Neural cell (in vitro differentiated cells): ENCODE measurements around the gene LNP1. TPM values are rescaled to one million over a fixed set of nuclear protein-coding genes. Genes with fewer than 3 reads are reported as not detected.

Source experiments
- H2AFZ ChIP-seq: fragments of 200-600, 300-800 bp; sonication (generic), shearing (Covaris generic); 2 replicates; pipeline ENCODE4 v1.6.0; 2014; ENCODE audit warnings: low read depth, mild to moderate bottlenecking, antibody characterized with exemption, low read length, moderate library complexity
- H3F3A ChIP-seq: fragments of 200-600 bp; shearing (Covaris generic); 2 replicates; pipeline ENCODE4 v1.6.1; 2016; ENCODE audit warnings: mild to moderate bottlenecking, moderate library complexity, mixed read lengths, antibody characterized with exemption, low read length; ENCODE audit not compliant: insufficient read depth, poor library complexity, severe bottlenecking
- H3K27ac ChIP-seq: fragments of 200-600, 300-800 bp; sonication (generic), shearing (Covaris generic); 2 replicates; pipeline ENCODE4 v1.5.1; 2014; ENCODE audit warnings: mild to moderate bottlenecking, low read length, moderate library complexity
- H3K27me3 ChIP-seq: fragments of 300-800, 200-600 bp; sonication (generic), shearing (Covaris generic); 2 replicates; pipeline ENCODE4 v1.6.0; 2014; ENCODE audit warnings: mild to moderate bottlenecking, low read depth, low read length, moderate library complexity; ENCODE audit not compliant: insufficient read depth
- H3K36me3 ChIP-seq: fragments of 300-800, 200-600 bp; sonication (generic), shearing (Covaris generic); 2 replicates; pipeline ENCODE4 v1.5.1; 2014; ENCODE audit warnings: mild to moderate bottlenecking, antibody characterized with exemption, low read length, moderate library complexity; ENCODE audit not compliant: insufficient read depth
- H3K4me2 ChIP-seq: fragments of 300-800, 200-600 bp; sonication (generic), shearing (Covaris generic); 2 replicates; pipeline ENCODE4 v1.6.0; 2014; ENCODE audit warnings: mild to moderate bottlenecking, low read length
- H3K4me3 ChIP-seq: fragments of 300-800, 200-600 bp; sonication (generic), shearing (Covaris generic); 2 replicates; pipeline ENCODE4 v1.5.1; 2014; ENCODE audit warnings: mild to moderate bottlenecking, low read length, moderate library complexity
- H3K79me2 ChIP-seq: fragments of 200-600 bp; shearing (Covaris generic); replicated peaks from 2 replicates; pipeline ENCODE4 v1.6.0; 2014; ENCODE audit warnings: mild to moderate bottlenecking, low read length, moderate library complexity; ENCODE audit not compliant: insufficient read depth
- H3K9ac ChIP-seq: fragments of 300-800, 200-600 bp; sonication (generic), shearing (Covaris generic); 2 replicates; pipeline ENCODE4 v1.6.1; 2016; ENCODE audit warnings: mild to moderate bottlenecking, low read length, mixed read lengths
- H3K9me2 ChIP-seq: fragments of 200-600 bp; shearing (Covaris generic); 2 replicates; pipeline ENCODE4 v1.6.1; 2016; ENCODE audit warnings: mild to moderate bottlenecking, low read length, mixed read lengths; ENCODE audit not compliant: insufficient read depth
- H3K9me3 ChIP-seq: fragments of 200-600, 300-800 bp; sonication (generic), shearing (Covaris generic); 2 replicates; pipeline ENCODE4 v1.6.1; 2016; ENCODE audit warnings: mild to moderate bottlenecking, mixed run types, low read length, moderate library complexity, mixed read lengths
- H4K20me1 ChIP-seq: fragments of 200-600 bp; shearing (Covaris generic); 2 replicates; pipeline ENCODE4 v1.6.1; 2016; ENCODE audit warnings: mild to moderate bottlenecking, mixed run types; ENCODE audit not compliant: insufficient read depth
- CTCF ChIP-seq: fragments of 450-650 bp; IDR thresholded peaks from 2 replicates; pipeline ENCODE4 v1.5.1; 2014; ENCODE audit warnings: antibody characterized with exemption, mild to moderate bottlenecking, moderate library complexity; ENCODE audit not compliant: poor library complexity, severe bottlenecking
- EP300 ChIP-seq: fragments of 450-650 bp; conservative IDR thresholded peaks from 2 replicates; pipeline ENCODE4 v1.6.1; 2014; ENCODE audit warnings: antibody characterized with exemption, mild to moderate bottlenecking, moderate library complexity; ENCODE audit not compliant: poor library complexity, severe bottlenecking
- EZH2 ChIP-seq: fragments of 200-600, 300-800 bp; shearing (Covaris generic), sonication (generic); IDR thresholded peaks from 2 replicates; pipeline ENCODE4 v1.6.1; 2014; ENCODE audit warnings: antibody characterized with exemption, low read length, borderline replicate concordance, mild to moderate bottlenecking; ENCODE audit not compliant: insufficient read depth, poor library complexity, severe bottlenecking
- MXI1 ChIP-seq: fragments of 450-650 bp; conservative IDR thresholded peaks from 2 replicates; pipeline ENCODE4 v1.6.1; 2014; ENCODE audit warnings: antibody characterized with exemption, mild to moderate bottlenecking; ENCODE audit not compliant: poor library complexity, severe bottlenecking
- POLR2AphosphoS5 ChIP-seq: IDR thresholded peaks from 2 replicates; pipeline ENCODE4 v1.6.1; 2012
- RAD21 ChIP-seq: fragments of 450-650 bp; conservative IDR thresholded peaks from 2 replicates; pipeline ENCODE4 v1.6.1; 2014; ENCODE audit warnings: antibody characterized with exemption, mild to moderate bottlenecking, moderate library complexity
- SMC3 ChIP-seq: fragments of 450-650 bp; conservative IDR thresholded peaks from 2 replicates; pipeline ENCODE4 v1.6.1; 2014; ENCODE audit warnings: antibody characterized with exemption, mild to moderate bottlenecking, moderate library complexity; ENCODE audit not compliant: poor library complexity
- TAF1 ChIP-seq: IDR thresholded peaks from 2 replicates; pipeline ENCODE4 v1.6.1; 2012; ENCODE audit warnings: low read depth
- polyA plus RNA-seq: library from polyadenylated mRNA; depleted of rRNA; stranded (reverse); fragments of >200 nt; gene quantifications from 2 replicates; pipeline ENCODE4 v1.2.3, GENCODE V29; 2014
- TF ChIP-seq, protein P1 (sequence below): IDR thresholded peaks from 2 replicates; pipeline ENCODE4 v1.6.1; 2012; ENCODE audit warnings: borderline replicate concordance

Gene LNP1
- polyA plus RNA-seq, 1 donor from 2014 or later, result 19.2 TPM

DNA sequence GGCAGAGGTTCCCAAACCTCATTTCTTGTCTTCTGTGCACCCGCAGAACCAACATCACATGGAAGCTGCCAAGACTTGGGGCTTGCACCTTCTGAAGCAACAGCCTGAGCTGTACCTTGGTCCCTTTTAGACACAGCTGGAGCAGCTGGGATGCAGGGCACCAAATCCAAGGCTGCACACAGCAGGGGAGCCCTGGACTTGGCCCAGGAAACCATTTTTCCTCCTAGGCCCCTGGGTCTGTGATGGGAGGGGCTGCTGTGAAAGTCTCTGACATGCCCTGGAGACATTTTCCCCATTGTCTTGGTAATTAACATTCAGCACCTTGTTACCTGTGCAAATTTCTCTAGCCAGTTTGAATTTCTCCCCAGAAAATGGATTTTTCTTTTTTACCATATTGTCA is 57.5 kb downstream of the LNP1 start:
- no peak overlapping the region for H3K9ac ChIP-seq
- H3K4me2 ChIP-seq, result no peak overlapping the region
- H3K9me2 ChIP-seq, result no peaks in the 10 kb centered on the region
- H3K4me3 ChIP-seq, result no peak overlapping the region
- H3K9me3 ChIP-seq, result no peaks in the 10 kb centered on the region
- no peaks in the 10 kb centered on the region for H3F3A ChIP-seq
- H2AFZ ChIP-seq, result no peak overlapping the region
- no peak overlapping the region for H3K27ac ChIP-seq
- TF ChIP-seq MXI1, result no peak
- TF ChIP-seq TAF1, result no peak
- no peak for TF ChIP-seq EZH2
- TF ChIP-seq POLR2AphosphoS5, result no peak
- TF ChIP-seq, protein P1, sequence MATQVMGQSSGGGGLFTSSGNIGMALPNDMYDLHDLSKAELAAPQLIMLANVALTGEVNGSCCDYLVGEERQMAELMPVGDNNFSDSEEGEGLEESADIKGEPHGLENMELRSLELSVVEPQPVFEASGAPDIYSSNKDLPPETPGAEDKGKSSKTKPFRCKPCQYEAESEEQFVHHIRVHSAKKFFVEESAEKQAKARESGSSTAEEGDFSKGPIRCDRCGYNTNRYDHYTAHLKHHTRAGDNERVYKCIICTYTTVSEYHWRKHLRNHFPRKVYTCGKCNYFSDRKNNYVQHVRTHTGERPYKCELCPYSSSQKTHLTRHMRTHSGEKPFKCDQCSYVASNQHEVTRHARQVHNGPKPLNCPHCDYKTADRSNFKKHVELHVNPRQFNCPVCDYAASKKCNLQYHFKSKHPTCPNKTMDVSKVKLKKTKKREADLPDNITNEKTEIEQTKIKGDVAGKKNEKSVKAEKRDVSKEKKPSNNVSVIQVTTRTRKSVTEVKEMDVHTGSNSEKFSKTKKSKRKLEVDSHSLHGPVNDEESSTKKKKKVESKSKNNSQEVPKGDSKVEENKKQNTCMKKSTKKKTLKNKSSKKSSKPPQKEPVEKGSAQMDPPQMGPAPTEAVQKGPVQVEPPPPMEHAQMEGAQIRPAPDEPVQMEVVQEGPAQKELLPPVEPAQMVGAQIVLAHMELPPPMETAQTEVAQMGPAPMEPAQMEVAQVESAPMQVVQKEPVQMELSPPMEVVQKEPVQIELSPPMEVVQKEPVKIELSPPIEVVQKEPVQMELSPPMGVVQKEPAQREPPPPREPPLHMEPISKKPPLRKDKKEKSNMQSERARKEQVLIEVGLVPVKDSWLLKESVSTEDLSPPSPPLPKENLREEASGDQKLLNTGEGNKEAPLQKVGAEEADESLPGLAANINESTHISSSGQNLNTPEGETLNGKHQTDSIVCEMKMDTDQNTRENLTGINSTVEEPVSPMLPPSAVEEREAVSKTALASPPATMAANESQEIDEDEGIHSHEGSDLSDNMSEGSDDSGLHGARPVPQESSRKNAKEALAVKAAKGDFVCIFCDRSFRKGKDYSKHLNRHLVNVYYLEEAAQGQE, result no peak
- TF ChIP-seq RAD21, result no peak
- TF ChIP-seq SMC3, result no peak
- TF ChIP-seq CTCF, result no peak
- no peak for TF ChIP-seq EP300
- H4K20me1 ChIP-seq, result no peaks in the 10 kb centered on the region
- H3K27me3 ChIP-seq, result no peaks in the 10 kb centered on the region
- no peaks in the 10 kb centered on the region for H3K36me3 ChIP-seq
- no peaks in the 10 kb centered on the region for H3K79me2 ChIP-seq

DNA sequence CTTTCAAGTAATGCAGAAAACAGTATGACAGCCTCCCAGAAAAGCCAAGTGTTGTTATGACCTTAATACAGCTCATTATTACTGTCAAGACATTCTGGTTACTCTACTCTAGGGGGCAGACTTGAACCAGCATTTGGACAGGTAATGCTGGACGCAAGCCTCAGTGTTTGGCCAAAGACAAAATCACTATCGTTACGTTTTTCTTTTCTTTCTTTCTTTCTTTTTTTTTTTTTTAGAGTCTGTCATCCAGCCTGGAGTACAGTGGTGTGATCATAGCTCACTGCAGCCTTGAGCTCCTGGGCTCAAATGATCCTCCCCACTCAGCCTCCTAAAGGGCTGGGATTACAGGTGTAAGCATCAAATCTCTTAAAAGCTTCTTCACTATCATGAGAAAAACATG is 61.7 kb downstream of the LNP1 start:
- no peak overlapping the region for H3K4me2 ChIP-seq
- no peaks in the 10 kb centered on the region for H3K36me3 ChIP-seq

More for the DNA sequence above, 61.7 kb downstream of the LNP1 start:
- Histone ChIP-seq H3K27ac (no peak overlapping the region), H3F3A (no peaks in the 10 kb centered on the region), H3K9me3 (no peaks in the 10 kb centered on the region), H2AFZ (no peak overlapping the region), H4K20me1 (no peaks in the 10 kb centered on the region), H3K9ac (no peak overlapping the region), H3K79me2 (no peaks in the 10 kb centered on the region), H3K9me2 (no peaks in the 10 kb centered on the region), H3K4me3 (no peak overlapping the region), H3K27me3 (no peaks in the 10 kb centered on the region)
- TF ChIP-seq POLR2AphosphoS5, result no peak
- no peak for TF ChIP-seq EP300
- peak; percentile 60 for TF ChIP-seq SMC3
- TF ChIP-seq CTCF, result peak; percentile 63
- TF ChIP-seq RAD21, result peak; percentile 65
